BLaER1 treated with 17β-estradiol and CSF1 and Interleukin-3, amounts not matched to agents 10 nM and 100 nM (cell line): Measurements from ENCODE around the gene SRRM2.
A peak's percentile ranks its signal among the peaks of the same experiment; 100 is the strongest.

ENCODE experiments used
- H3K27ac ChIP-seq, 11 experiments: shearing (Covaris generic); formaldehyde crosslinking; 2 replicates each; pipeline ENCODE4 v1.8.1; 2022
- H3K27me3 ChIP-seq, 11 experiments: shearing (Covaris generic); formaldehyde crosslinking; 2 replicates each; pipeline ENCODE4 v1.8.1; 2022
- H3K36me3 ChIP-seq, 11 experiments: shearing (Covaris generic); formaldehyde crosslinking; 2 replicates each; pipeline ENCODE4 v1.8.1; 2022
- H3K4me1 ChIP-seq, 10 experiments: shearing (Covaris generic); formaldehyde crosslinking; 2 replicates each; pipeline ENCODE4 v1.8.1; 2022
- H3K4me2 ChIP-seq, 11 experiments: shearing (Covaris generic); formaldehyde crosslinking; 2 replicates each; pipeline ENCODE4 v1.8.1; 2022
- H3K4me3 ChIP-seq, 10 experiments: shearing (Covaris generic); formaldehyde crosslinking; 2 replicates each; pipeline ENCODE4 v1.8.1; 2022
- H3K9ac ChIP-seq, 11 experiments: shearing (Covaris generic); formaldehyde crosslinking; 2 replicates each; pipeline ENCODE4 v1.8.1; 2022
- H3K9me3 ChIP-seq, 11 experiments: shearing (Covaris generic); formaldehyde crosslinking; replicated peaks in 1 of 11; 2 replicates each; pipeline ENCODE4 v1.8.1; 2022
- H4K20me1 ChIP-seq, 11 experiments: shearing (Covaris generic); formaldehyde crosslinking; 2 replicates each; pipeline ENCODE4 v1.8.1; 2022
- Cebpa-rat ChIP-seq, 11 experiments: shearing (Covaris generic); IDR thresholded peaks; 2 replicates each; pipeline ENCODE4 v1.8.1; 2022

The SRRM2 gene

DNA sequence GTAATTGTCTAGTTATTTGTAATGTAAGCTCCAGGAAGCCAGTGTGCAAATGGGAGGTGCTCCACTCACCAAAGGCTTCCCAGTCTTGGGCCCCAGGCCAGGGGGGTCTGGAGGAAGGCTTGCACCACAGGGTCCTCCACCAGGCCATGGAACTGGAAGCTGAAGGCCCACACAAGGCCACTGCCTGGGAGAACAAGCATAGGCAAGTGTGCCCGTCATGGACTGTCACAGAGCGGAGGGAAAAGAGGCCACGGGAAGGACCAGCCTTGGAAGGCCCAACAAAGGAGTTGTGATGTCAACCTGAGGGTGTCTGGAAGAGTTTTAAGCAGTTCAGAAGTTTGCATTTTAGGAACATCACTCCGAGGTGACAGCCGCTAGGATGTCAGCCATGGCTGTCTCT, 3.0 kb upstream of the SRRM2 start:
- no peak for TF ChIP-seq Cebpa-rat (IDR thresholded peaks at IDR 0.05)
- Histone ChIP-seq H3K4me2 (no peak overlapping the region), H4K20me1 (peaks cover 15 to 16% (median 16%) of the 10 kb centered on the region in 11 experiments), H3K27ac (no peak overlapping the region), H3K9ac (no peak overlapping the region), H3K9me3 (no peaks in the 10 kb centered on the region), H3K27me3 (no peaks in the 10 kb centered on the region), H3K4me1 (peaks cover 17 to 24% (median 21%) of the 10 kb centered on the region in 10 experiments), H3K36me3 (peaks cover 4 to 15% (median 10%) of the 10 kb centered on the region in 11 experiments; a peak in 17 of 22 replicates), H3K4me3 (no peak overlapping the region)

DNA sequence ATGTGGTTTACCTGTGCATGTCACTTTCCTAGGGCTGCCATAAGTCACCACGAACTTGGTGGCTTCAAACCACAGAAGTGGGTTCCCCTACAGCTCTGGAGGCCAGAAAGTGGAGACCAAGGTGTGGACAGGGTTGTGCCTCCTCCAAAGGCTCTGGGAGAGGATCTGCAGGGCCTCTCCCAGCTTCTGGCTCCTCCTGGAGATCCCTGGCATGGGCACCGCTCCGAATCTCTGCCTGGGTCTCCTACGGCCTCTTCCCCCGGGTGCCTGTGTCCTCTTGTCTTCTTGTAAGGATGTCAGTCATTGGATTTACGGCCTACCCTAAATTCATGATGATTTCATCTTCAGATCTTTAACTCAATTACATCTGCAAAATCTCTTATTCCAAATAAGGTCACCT, 2.5 kb upstream of the SRRM2 start:
- peaks cover 20 to 21% (median 20%) of the 10 kb centered on the region in 11 experiments for H4K20me1 ChIP-seq
- H3K9me3 ChIP-seq: no peaks in the 10 kb centered on the region
- H3K9ac ChIP-seq: no peak overlapping the region
- H3K4me2 ChIP-seq: no peak overlapping the region
- peaks cover 8 to 20% (median 15%) of the 10 kb centered on the region in 11 experiments; a peak in 17 of 22 replicates for H3K36me3 ChIP-seq
- H3K4me1 ChIP-seq: peaks cover 22 to 29% (median 26%) of the 10 kb centered on the region in 10 experiments
- no peak for TF ChIP-seq Cebpa-rat (IDR thresholded peaks at IDR 0.05)
- no peaks in the 10 kb centered on the region for H3K27me3 ChIP-seq
- H3K4me3 ChIP-seq: no peak overlapping the region
- no peak overlapping the region for H3K27ac ChIP-seq

DNA sequence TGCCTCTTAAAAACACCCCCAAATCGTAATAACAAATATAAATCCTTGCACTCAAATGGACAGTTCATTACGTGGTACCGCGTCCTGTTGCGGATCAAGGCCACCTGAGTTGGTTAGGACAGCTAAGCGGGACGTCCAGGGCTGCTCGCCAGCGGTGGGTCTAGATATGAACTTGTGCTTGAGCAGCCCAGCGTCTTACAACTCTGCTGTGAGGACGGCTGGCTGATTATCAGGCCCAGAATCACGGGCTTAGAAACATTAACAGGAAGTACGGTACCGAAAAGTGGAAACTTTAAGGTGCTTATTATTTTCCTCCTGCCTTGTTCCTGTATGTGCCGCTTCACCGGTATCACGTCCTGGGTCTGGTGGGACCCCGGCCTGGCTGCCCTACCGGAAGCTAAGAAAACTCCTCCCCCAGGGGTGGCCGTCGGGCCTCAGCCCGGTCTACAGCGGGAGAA, 832 bp upstream of the SRRM2 start:
- H3K36me3 ChIP-seq: peaks cover 17 to 36% (median 32%) of the 10 kb centered on the region in 11 experiments
- H3K4me2 ChIP-seq: peak overlapping the region; percentile 75 to 99 (median 93)
- peak overlapping the region; percentile 97 to 100 (median 98) for H3K9ac ChIP-seq
- no peak for TF ChIP-seq Cebpa-rat (IDR thresholded peaks at IDR 0.05)
- H3K27me3 ChIP-seq: no peaks in the 10 kb centered on the region
- peaks cover 37 to 38% (median 37%) of the 10 kb centered on the region in 11 experiments for H4K20me1 ChIP-seq
- H3K9me3 ChIP-seq: no peaks in the 10 kb centered on the region
- H3K4me1 ChIP-seq: peaks cover 32 to 45% (median 40%) of the 10 kb centered on the region in 10 experiments
- H3K4me3 ChIP-seq: peak overlapping the region; percentile 84 to 98 (median 94)
- H3K27ac ChIP-seq: peak overlapping the region; percentile 97 to 100 (median 99)

DNA sequence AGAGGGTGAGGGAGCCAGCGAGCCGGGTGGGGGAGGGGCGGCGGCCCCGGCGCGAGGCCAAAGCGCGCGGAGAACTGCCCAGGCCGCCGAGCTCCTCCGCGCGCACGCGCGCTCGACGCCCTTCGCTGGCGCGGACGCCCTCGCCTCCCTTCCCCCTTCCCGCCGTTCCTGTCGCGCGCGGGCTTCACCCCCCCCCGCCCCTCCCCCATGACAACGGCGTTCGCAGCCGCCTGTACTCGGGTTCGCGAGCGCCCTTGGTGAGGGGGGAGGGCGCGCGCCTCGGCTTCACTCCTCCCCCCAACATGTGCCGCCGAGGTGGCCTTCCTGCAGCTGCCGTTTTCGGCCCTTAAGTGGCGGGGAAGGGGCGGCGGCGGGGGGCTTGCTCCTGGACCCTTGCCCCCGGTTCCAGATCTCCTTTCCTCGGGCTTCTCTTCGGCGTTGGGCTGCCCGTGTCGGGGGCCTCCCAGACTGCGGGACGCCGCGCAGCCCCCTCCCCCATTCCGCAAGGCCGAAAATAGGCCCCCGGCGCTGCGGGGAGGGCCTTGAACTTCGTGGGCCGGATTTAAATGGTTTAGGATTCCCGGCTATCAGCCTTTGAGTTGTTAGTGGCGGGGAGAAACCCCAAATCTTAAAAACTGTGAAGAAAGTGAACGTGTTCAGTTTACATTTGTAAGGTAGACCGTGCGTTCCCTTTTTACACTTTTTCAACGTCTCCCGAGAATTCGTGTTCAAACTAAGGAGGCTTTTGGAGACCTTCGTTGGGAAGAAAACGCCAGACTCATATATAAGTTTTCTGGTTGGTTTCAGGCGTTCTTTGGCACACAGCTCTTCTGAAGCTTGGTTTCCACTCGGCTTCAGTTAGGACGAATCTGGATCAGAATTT, 653 bp downstream of the SRRM2 start:
- Histone ChIP-seq H3K4me1 (peaks cover 32 to 56% (median 41%) of the 10 kb centered on the region in 10 experiments), H3K36me3 (peaks cover 32 to 51% (median 47%) of the 10 kb centered on the region in 11 experiments), H3K4me2 (peak overlapping the region; percentile 90 to 99 (median 94)), H3K9ac (peak overlapping the region; percentile 97 to 100 (median 98)), H3K27me3 (no peaks in the 10 kb centered on the region), H3K9me3 (no peaks in the 10 kb centered on the region), H3K27ac (peak overlapping the region; percentile 97 to 100 (median 99)), H4K20me1 (peaks cover 52% of the 10 kb centered on the region in 11 experiments), H3K4me3 (peak overlapping the region; percentile 84 to 98 (median 94))
- TF ChIP-seq Cebpa-rat (IDR thresholded peaks at IDR 0.05): no peak

DNA sequence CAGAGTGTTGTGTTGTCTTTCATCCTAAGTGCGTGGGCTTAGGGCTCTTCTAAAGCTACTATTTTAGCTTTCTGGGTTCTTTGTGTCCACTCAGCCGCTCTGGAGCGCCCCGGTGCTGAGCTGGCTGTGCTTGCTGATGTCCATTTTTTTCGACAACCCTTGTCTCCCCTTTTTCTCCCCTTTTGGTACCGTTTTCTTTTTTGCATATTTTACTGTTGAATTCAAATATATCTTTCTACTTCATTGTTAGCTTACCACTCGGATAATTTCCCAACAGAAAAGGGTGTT, 1.2 kb downstream of the SRRM2 start:
- H3K4me2 ChIP-seq: peak overlapping the region; percentile 90 to 99 (median 94)
- peaks cover 57 to 58% (median 58%) of the 10 kb centered on the region in 11 experiments for H4K20me1 ChIP-seq
- peaks cover 32 to 56% (median 41%) of the 10 kb centered on the region in 10 experiments for H3K4me1 ChIP-seq
- H3K4me3 ChIP-seq: peak overlapping the region; percentile 84 to 98 (median 94)
- H3K27ac ChIP-seq: peak overlapping the region; percentile 97 to 100 (median 99); a peak in 21 of 22 replicates
- peaks cover 38 to 57% (median 52%) of the 10 kb centered on the region in 11 experiments for H3K36me3 ChIP-seq
- no peak for TF ChIP-seq Cebpa-rat (IDR thresholded peaks at IDR 0.05)
- H3K9ac ChIP-seq: peak overlapping the region; percentile 97 to 100 (median 98)
- H3K27me3 ChIP-seq: no peaks in the 10 kb centered on the region
- H3K9me3 ChIP-seq: no peaks in the 10 kb centered on the region

DNA sequence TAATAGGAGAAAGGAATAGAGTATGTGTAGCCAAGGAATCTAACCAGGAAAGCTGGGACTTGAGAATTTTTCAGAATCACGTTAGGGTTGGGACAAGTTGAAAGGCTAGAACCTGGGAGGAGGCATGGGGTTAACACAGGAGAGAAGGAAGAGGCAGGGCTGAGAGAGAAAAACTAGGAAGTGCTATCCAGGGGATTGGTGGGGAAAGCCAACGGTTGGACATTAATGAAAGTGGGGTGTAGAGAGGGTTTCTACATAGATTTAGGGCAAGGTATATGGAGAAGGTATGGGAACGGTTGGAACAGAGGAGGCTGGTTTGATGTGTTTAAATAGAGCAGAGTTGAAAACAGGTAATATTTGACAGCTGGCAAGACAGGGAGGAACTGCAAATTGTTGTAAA, 2.7 kb downstream of the SRRM2 start:
- peak overlapping the region; percentile 84 to 98 (median 94); a peak in 17 of 20 replicates for H3K4me3 ChIP-seq
- peaks cover 72 to 73% (median 73%) of the 10 kb centered on the region in 11 experiments for H4K20me1 ChIP-seq
- H3K27me3 ChIP-seq: no peaks in the 10 kb centered on the region
- H3K4me2 ChIP-seq: peak overlapping the region; percentile 90 to 99 (median 94)
- no peaks in the 10 kb centered on the region for H3K9me3 ChIP-seq
- peak overlapping the region; percentile 97 to 100 (median 98); a peak in 17 of 22 replicates for H3K9ac ChIP-seq
- peaks cover 53 to 70% (median 64%) of the 10 kb centered on the region in 11 experiments for H3K36me3 ChIP-seq
- TF ChIP-seq Cebpa-rat (IDR thresholded peaks at IDR 0.05): no peak
- peaks cover 32 to 56% (median 41%) of the 10 kb centered on the region in 10 experiments for H3K4me1 ChIP-seq
- H3K27ac ChIP-seq: peak overlapping the region in 1 of 11 experiments; percentile 98; a peak in 1 of 22 replicates

DNA sequence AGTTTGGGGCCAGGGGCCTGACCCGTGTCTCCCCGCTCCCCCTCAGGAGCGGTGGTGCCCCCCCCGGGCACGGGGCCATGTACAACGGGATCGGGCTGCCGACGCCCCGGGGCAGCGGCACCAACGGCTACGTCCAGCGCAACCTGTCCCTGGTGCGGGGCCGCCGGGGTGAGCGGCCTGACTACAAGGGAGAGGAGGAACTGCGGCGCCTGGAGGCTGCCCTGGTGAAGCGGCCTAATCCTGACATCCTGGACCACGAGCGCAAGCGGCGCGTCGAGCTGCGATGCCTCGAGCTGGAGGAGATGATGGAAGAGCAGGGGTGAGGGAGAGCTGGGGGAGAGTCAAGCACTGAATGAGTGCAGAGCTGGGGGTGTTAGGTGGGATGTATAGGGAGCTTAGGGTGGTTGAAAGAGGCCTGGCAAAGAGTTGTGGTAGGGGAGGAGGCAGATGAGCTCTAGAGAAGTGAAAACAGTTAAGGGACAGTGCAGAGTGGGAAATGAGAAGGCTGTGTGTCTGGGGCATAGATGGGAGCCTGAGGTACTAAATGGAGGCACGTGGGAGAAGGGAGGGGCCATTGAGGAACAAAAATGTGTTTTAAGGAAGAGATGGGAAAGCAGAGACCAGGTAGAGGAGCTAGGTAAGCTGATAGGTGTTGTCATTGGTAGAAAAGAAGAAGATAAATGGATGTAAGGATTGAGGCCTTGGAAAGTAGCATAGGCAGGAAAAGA, 4.0 kb downstream of the SRRM2 start:
- Histone ChIP-seq H3K4me3 (no peak overlapping the region), H3K9me3 (no peaks in the 10 kb centered on the region; a peak in 2 of 22 replicates), H3K4me2 (peak overlapping the region in 10 of 11 experiments; percentile 12 to 99 (median 93); a peak in 11 of 22 replicates), H3K36me3 (peaks cover 66 to 83% (median 77%) of the 10 kb centered on the region in 11 experiments), H4K20me1 (peaks cover 85 to 86% (median 86%) of the 10 kb centered on the region in 11 experiments), H3K27ac (peak overlapping the region in 1 of 11 experiments; percentile 21; a peak in 1 of 22 replicates), H3K27me3 (no peaks in the 10 kb centered on the region), H3K4me1 (peaks cover 23 to 46% (median 31%) of the 10 kb centered on the region in 10 experiments), H3K9ac (peak overlapping the region in 6 of 11 experiments; percentile 11 to 100 (median 98); a peak in 7 of 22 replicates)
- no peak for TF ChIP-seq Cebpa-rat (IDR thresholded peaks at IDR 0.05)

DNA sequence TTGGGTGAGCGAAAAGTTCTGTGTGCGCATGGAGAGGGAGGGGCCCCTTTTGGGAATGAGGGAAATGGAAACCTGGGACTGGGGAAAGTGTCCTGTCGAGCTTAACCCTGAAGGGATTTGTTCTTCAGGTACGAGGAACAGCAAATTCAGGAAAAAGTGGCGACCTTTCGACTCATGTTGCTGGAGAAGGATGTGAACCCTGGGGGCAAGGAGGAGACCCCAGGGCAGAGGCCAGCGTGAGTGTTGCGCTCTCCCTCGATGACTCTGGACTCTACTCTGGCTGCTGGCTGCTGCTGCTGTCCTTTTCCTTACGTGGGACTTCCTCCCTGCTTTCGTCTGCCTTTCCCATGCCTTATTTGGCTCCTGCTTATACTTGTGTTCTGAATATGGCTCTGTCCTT, 4.9 kb downstream of the SRRM2 start:
- Histone ChIP-seq H3K27ac (no peak overlapping the region), H3K9ac (no peak overlapping the region; a peak in 1 of 22 replicates), H3K4me2 (peak overlapping the region in 1 of 11 experiments; percentile 99; a peak in 1 of 22 replicates), H3K36me3 (peaks cover 75 to 92% (median 86%) of the 10 kb centered on the region in 11 experiments), H4K20me1 (peaks cover 94 to 95% (median 95%) of the 10 kb centered on the region in 11 experiments), H3K4me1 (peaks cover 18 to 41% (median 26%) of the 10 kb centered on the region in 10 experiments), H3K4me3 (no peak overlapping the region), H3K9me3 (no peaks in the 10 kb centered on the region; a peak in 2 of 22 replicates), H3K27me3 (no peaks in the 10 kb centered on the region)
- TF ChIP-seq Cebpa-rat (IDR thresholded peaks at IDR 0.05): no peak
